Activated CD4-positive, alpha-beta memory T cell treated with anti-CD3 and anti-CD28 coated beads for 36 hours (primary cell): ENCODE results near the gene TMEM235. TPM values are rescaled to one million over a fixed set of nuclear protein-coding genes. Genes with fewer than 3 reads are reported as not detected.

Experiments
- CTCF ChIA-PET: fragments of 350-600 bp; sonication (Branson Sonifier 250); formaldehyde crosslinking; loops from one replicate; lab custom pipeline; 2021; ENCODE audit warnings: antibody characterized with exemption, inconsistent platforms; lab: Charles Lee
- POLR2A ChIA-PET: fragments of 350-600 bp; sonication (Branson Sonifier 250); formaldehyde crosslinking; loops from one replicate; lab custom pipeline; 2021; ENCODE audit warnings: antibody characterized with exemption; lab: Charles Lee
- DNase-seq: peaks from one replicate; pipeline ENCODE4 v3.0.0-alpha.2; 2020
- H3K27ac Mint-ChIP-seq: one replicate; pipeline ENCODE4 v1.8.0; 2021; ENCODE audit warnings: mixed read lengths
- H3K27me3 Mint-ChIP-seq: one replicate; pipeline ENCODE4 v1.8.0; 2021; ENCODE audit warnings: mixed read lengths
- H3K36me3 Mint-ChIP-seq: one replicate; pipeline ENCODE4 v1.8.0; 2021; ENCODE audit warnings: mixed read lengths
- H3K4me1 Mint-ChIP-seq: one replicate; pipeline ENCODE4 v1.8.0; 2021; ENCODE audit warnings: low read depth, mixed read lengths
- H3K4me3 Mint-ChIP-seq: one replicate; pipeline ENCODE4 v1.8.0; 2021; ENCODE audit warnings: mild to moderate bottlenecking, mixed read lengths
- H3K9me3 Mint-ChIP-seq: one replicate; pipeline ENCODE4 v1.8.0; 2021; ENCODE audit warnings: mixed read lengths
- intact Hi-C: fragments of 100-400 bp; cut with micrococcal nuclease; formaldehyde crosslinking; loops from one replicate; pipeline ENCODE4 v1.15.1; 2023
- total RNA-seq, 2 experiments: library from RNA; stranded (reverse); gene quantifications; one replicate each; pipeline ENCODE4 v1.2.3, GENCODE V29; 2021

The TMEM235 gene
- not detected for total RNA-seq

GRCh38 chr17:78230996-78231935 is at the start of gene TMEM235:
TSS of gene TMEM235 (plus strand) at chr17:78231631. CDS start at chr17:78232024, 393 bp downstream.
- DNase-seq: no peak
- Mint-ChIP-seq H3K4me1 (peaks cover 13% of the 10 kb centered on the region), H3K4me3 (no peak within 1 kb of the TSS), H3K9me3 (no peaks in the 10 kb centered on the region), H3K27me3 (peaks cover 24% of the 10 kb centered on the region), H3K36me3 (no peaks in the 10 kb centered on the region), H3K27ac (no peak within 1 kb of the TSS)
- POLR2A ChIA-PET: no interaction called here
- CTCF ChIA-PET: interaction anchor here (1.4 kb wide), 1 partner anchor 20 kb away, joined by 5 read pairs; no protein-coding TSS in a partner anchor
- intact Hi-C loops: no loop called here

GRCh38 chr17:78182504-78182903 is 48.9 kb upstream of the TMEM235 start:
- Mint-ChIP-seq H3K4me1 (peaks cover 27% of the 10 kb centered on the region), H3K27ac (no peak overlapping the region), H3K36me3 (peaks cover 57% of the 10 kb centered on the region), H3K27me3 (no peaks in the 10 kb centered on the region), H3K9me3 (no peaks in the 10 kb centered on the region), H3K4me3 (no peak overlapping the region)
- CTCF ChIA-PET: interaction anchor here (1.2 to 1.4 kb wide), 2 partner anchors 9 to 45 kb away, joined by 3 read pairs; no protein-coding TSS in a partner anchor
- DNase-seq: no peak
- intact Hi-C loops: no loop called here
- POLR2A ChIA-PET: interaction anchor here (0.7 to 0.8 kb wide), 2 partner anchors 9 to 44 kb away, joined by 3 to 4 read pairs; no protein-coding TSS in a partner anchor

GRCh38 chr17:78183916-78184315 is 47.5 kb upstream of the TMEM235 start:
- intact Hi-C loops: no loop called here
- H3K4me3 Mint-ChIP-seq: no peak overlapping the region
- ChIA-PET CTCF (interaction anchor here (0.8 to 1.8 kb wide), 3 partner anchors 7 to 50 kb away, joined by 3 to 5 read pairs (median 5); no protein-coding TSS in a partner anchor), POLR2A (no interaction called here)
- H3K9me3 Mint-ChIP-seq: no peaks in the 10 kb centered on the region
- no peak for DNase-seq
- H3K27ac Mint-ChIP-seq: no peak overlapping the region
- H3K36me3 Mint-ChIP-seq: peaks cover 52% of the 10 kb centered on the region
- no peaks in the 10 kb centered on the region for H3K27me3 Mint-ChIP-seq
- H3K4me1 Mint-ChIP-seq: peaks cover 31% of the 10 kb centered on the region

GRCh38 chr17:78184351-78184750 is 47.1 kb upstream of the TMEM235 start:
- intact Hi-C loops: no loop called here
- Mint-ChIP-seq H3K4me3 (no peak overlapping the region), H3K27me3 (no peaks in the 10 kb centered on the region), H3K4me1 (peaks cover 31% of the 10 kb centered on the region), H3K27ac (no peak overlapping the region), H3K9me3 (no peaks in the 10 kb centered on the region), H3K36me3 (peaks cover 48% of the 10 kb centered on the region)
- CTCF ChIA-PET: interaction anchor here (0.8 to 1.8 kb wide), 3 partner anchors 8 to 50 kb away, joined by 3 to 5 read pairs (median 5); no protein-coding TSS in a partner anchor
- DNase-seq: no peak
- POLR2A ChIA-PET: no interaction called here

GRCh38 chr17:78184868-78185267 is 46.6 kb upstream of the TMEM235 start:
- DNase-seq: no peak
- intact Hi-C loops: loop anchor here (5.0 kb wide), 1 partner anchor 53 kb away; the partner anchor contains the start of gene TMC8
- Mint-ChIP-seq H3K27ac (no peak overlapping the region), H3K4me1 (peaks cover 31% of the 10 kb centered on the region), H3K27me3 (no peaks in the 10 kb centered on the region), H3K4me3 (peak overlapping the region; percentile 90), H3K9me3 (no peaks in the 10 kb centered on the region), H3K36me3 (peaks cover 45% of the 10 kb centered on the region)
- POLR2A ChIA-PET: no interaction called here
- CTCF ChIA-PET: no interaction called here

GRCh38 chr17:78185981-78186691 is 45.3 kb upstream of the TMEM235 start:
- Mint-ChIP-seq H3K27ac (peak overlapping the region; percentile 75), H3K4me3 (peak overlapping the region; percentile 90), H3K9me3 (no peaks in the 10 kb centered on the region), H3K36me3 (peaks cover 35% of the 10 kb centered on the region), H3K4me1 (peaks cover 29% of the 10 kb centered on the region), H3K27me3 (no peaks in the 10 kb centered on the region)
- intact Hi-C loops: loop anchor here (2.0 to 5.0 kb wide), 2 partner anchors 17 to 54 kb away; partner anchors contain the start of genes SYNGR2 and TMC8
- no peak for DNase-seq
- POLR2A ChIA-PET: interaction anchor here (0.6 to 1.5 kb wide), 7 partner anchors 8 to 287 kb away, joined by 3 to 5 read pairs (median 3); no protein-coding TSS in a partner anchor
- CTCF ChIA-PET: interaction anchor here (0.8 to 3.2 kb wide), 7 partner anchors 10 to 101 kb away, joined by 3 to 29 read pairs (median 5); no protein-coding TSS in a partner anchor

- H3K9me3 Mint-ChIP-seq: no peaks in the 10 kb centered on the region
- DNase-seq: peak; percentile 98
- no peaks in the 10 kb centered on the region for H3K27me3 Mint-ChIP-seq
- CTCF ChIA-PET: interaction anchor here (0.7 to 3.2 kb wide), 8 partner anchors 11 to 102 kb away, joined by 3 to 29 read pairs (median 4); no protein-coding TSS in a partner anchor
- peaks cover 31% of the 10 kb centered on the region for H3K36me3 Mint-ChIP-seq
- POLR2A ChIA-PET: interaction anchor here (0.6 to 1.5 kb wide), 9 partner anchors 9 to 286 kb away, joined by 3 to 5 read pairs (median 3); no protein-coding TSS in a partner anchor
- intact Hi-C loops: loop anchor here (1.0 to 5.0 kb wide), 3 partner anchors 18 to 55 kb away; partner anchors contain the start of genes BIRC5, SYNGR2 and TMC8
- peak within 1 kb of the TSS; percentile 75 for H3K27ac Mint-ChIP-seq
- H3K4me1 Mint-ChIP-seq: peaks cover 29% of the 10 kb centered on the region
- H3K4me3 Mint-ChIP-seq: peak within 1 kb of the TSS; percentile 90
Measured at GRCh38 chr17:78186692-78187595, 44.5 kb upstream of the TMEM235 start, which contains the start of the genes AFMID and TK1. TSS of gene AFMID (plus strand) at chr17:78187362. CDS start at chr17:78187371, 9 bp downstream. TSS of gene TK1 (minus strand) at chr17:78187052. CDS start at chr17:78186994, 58 bp downstream.

- Mint-ChIP-seq H3K4me3 (no peak overlapping the region), H3K4me1 (peaks cover 5% of the 10 kb centered on the region), H3K36me3 (peaks cover 9% of the 10 kb centered on the region), H3K27me3 (no peaks in the 10 kb centered on the region), H3K9me3 (no peaks in the 10 kb centered on the region), H3K27ac (no peak overlapping the region)
- POLR2A ChIA-PET: no interaction called here
- CTCF ChIA-PET: no interaction called here
- no peak for DNase-seq
- intact Hi-C loops: no loop called here
Measured at GRCh38 chr17:78196716-78197115, 34.7 kb upstream of the TMEM235 start.

- POLR2A ChIA-PET: interaction anchor here (1.2 kb wide), 1 partner anchor 33 kb away, joined by 3 read pairs; no protein-coding TSS in a partner anchor
- intact Hi-C loops: no loop called here
- no peaks in the 10 kb centered on the region for H3K27me3 Mint-ChIP-seq
Measured at GRCh38 chr17:78197147-78197832, 34.1 kb upstream of the TMEM235 start.

GRCh38 chr17:78200451-78200850 is 31.0 kb upstream of the TMEM235 start:
- intact Hi-C loops: no loop called here
- peaks cover 5% of the 10 kb centered on the region for H3K4me1 Mint-ChIP-seq
- no peak for DNase-seq
- H3K4me3 Mint-ChIP-seq: no peak overlapping the region
- peaks cover 3% of the 10 kb centered on the region for H3K36me3 Mint-ChIP-seq
- H3K9me3 Mint-ChIP-seq: no peaks in the 10 kb centered on the region
- H3K27ac Mint-ChIP-seq: no peak overlapping the region
- CTCF ChIA-PET: interaction anchor here (1.0 kb wide), 1 partner anchor 51 kb away, joined by 4 read pairs; no protein-coding TSS in a partner anchor
- POLR2A ChIA-PET: no interaction called here
- H3K27me3 Mint-ChIP-seq: no peaks in the 10 kb centered on the region

More at GRCh38 chr17:78197147-78197832, 34.1 kb upstream of the TMEM235 start:
- Mint-ChIP-seq H3K36me3 (peaks cover 9% of the 10 kb centered on the region), H3K27ac (no peak overlapping the region), H3K9me3 (no peaks in the 10 kb centered on the region), H3K4me3 (no peak overlapping the region), H3K4me1 (peaks cover 5% of the 10 kb centered on the region)
- DNase-seq: no peak
- CTCF ChIA-PET: no interaction called here
